GM21360 (cell line): ENCODE measurements around the gene TMEM201.

Source experiments
- ATAC-seq: cut with Tn5 transposase; IDR thresholded peaks from one replicate; pipeline ENCODE4 v1.9.1; 2021; ENCODE audit warnings: mild to moderate bottlenecking, moderate library complexity; ENCODE audit not compliant: unreplicated experiment

The TMEM201 gene

GRCh38 chr1:9651565-9652378 lies 63.1 kb downstream of the TMEM201 start, which contains the start of gene PIK3CD:
TSS of gene PIK3CD (plus strand) at chr1:9651731. CDS start at chr1:9710456, 58,725 bp downstream.
- ATAC-seq = no peak

DNA sequence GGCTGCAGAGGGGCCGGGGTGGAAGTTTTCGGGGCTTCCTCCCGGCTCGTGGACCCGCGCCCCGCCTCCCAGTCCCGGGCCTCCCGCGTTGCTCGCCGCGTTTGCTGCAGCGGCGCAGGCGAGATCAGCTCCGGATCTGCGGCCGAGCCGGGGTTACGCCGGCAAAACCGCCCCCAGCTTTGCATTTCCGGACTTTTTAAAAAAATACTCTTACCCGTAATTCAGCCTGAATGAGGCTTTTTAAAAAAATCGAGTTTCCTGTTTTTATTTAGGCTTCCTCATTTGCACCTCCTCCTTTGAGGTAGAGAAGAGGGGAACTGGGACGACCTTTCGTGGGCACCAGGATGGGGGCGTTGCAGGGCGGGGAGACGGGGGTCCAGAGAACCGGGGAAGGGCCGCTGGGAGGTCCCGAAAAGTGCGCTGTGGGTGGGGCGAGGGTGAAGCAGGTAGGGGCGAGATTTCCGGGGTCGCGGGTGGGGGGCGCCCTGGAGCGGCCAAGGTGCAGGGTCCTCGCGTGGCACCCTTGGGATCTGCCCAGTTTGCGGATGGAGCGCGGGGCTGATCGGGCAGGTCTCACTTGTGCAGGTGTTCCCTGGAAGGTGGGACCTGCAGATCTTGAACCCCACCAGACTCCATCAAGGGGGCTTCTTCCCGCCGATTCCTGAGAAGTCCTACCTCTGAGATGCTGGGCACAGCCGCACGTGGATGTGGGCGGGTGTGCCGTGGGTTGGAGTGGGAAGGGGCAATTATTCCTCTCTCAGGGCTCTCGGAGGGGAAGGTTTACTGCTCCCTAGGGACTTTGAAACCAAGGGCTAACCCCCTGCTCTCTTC lies 63.9 kb downstream of the TMEM201 start:
- ATAC-seq = no peak

GRCh38 chr1:9653210-9653490 lies 64.4 kb downstream of the TMEM201 start:
- no peak for ATAC-seq

DNA sequence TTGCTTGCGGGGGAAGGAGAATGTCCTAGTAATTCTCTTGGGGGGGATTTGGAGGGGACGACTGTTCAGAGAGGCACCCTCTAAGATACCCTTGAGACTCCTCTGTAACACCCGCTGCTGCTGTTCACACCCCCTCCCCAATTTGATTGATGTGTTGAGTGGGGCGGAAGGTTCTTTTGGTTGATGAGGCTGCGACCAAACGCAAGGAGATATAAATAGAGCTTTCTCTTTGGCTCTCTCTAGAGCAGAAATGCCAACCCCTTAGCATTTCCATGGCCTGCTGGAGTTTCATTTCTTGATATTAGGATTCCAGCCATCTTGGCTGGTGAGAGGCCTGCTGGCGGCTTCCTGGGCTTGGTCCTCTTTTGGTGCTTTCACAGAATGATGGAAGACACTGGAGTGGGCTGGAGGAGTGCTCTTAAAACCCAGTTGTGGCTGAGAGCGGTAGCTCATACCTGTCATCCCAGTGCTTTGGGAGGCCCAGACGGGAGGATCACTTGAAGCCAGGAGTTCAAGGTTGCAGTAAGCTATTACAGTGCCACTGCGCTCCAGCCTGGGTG lies 64.9 kb downstream of the TMEM201 start:
- ATAC-seq = no peak

- ATAC-seq = no peak
Observed at GRCh38 chr1:9654051-9654833, 65.5 kb downstream of the TMEM201 start.

DNA sequence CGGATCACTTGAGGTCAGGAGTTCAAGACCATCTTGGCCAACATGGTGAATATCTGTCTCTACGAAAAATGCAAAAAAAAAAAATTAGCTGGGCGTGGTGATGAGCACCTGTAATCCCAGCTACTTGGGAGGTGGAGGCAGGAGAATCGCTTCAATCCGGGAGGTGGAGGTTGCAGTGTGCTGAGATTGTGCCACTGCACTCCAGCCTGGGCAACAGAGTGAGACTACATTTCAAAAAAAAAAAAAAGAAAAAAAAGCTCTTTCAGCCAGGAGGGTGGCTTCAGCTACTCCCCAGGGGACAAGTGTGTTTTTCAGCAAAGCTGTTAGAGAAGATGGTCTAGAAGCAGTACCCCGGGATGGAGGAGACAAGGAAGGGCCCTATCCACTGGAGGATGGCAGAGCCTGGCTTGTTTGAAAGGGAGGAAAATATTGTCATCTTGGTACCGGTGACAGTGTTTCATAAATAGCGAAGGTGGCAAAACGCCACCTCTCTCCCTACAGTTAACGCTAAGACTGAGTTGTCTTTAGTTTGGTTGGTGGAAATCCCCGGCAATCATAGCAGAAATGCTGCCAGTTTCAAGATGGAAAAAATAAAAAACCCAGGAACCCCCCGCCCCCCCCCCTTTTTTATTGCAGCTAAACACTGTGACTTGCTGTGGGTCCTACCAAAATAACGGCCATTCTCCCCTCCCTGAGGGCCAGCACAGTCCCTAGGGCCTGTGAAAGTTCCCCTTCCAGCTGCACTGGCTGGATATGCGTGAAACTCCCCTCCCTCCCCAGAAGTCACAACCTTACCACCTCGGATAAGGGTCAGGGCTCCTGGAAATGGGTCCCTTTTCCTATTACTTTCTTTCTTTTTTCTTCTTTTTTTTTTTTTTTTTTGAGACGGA lies 66.4 kb downstream of the TMEM201 start:
- ATAC-seq = no peak

GRCh38 chr1:9655836-9656235 lies 67.1 kb downstream of the TMEM201 start:
- no peak for ATAC-seq

DNA sequence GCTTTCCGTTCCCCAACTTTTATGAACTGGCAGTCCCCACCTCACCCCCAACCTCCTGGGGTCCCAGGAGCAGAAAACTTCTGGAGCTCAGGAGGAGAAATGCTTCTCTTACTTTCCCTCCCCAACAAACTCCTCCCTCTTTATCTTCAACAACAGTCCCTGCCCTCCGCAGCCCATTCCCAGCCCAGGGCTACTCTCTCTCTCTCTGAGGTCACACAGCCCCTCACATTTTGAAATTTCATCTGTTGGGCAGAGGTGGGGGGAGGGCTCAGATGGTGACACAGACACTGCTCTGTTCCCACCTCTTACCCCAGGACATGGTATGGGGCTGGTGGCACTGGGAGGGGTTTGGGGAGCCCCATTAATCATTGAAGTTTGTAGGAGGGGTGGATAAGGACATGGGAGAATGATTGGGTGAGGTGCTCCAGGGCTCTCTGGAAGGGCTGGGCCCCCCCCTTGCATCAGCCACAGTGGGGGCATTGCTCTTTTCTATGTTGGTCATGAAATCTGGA lies 68.9 kb downstream of the TMEM201 start:
- ATAC-seq = no peak

- ATAC-seq = no peak
Observed at GRCh38 chr1:9658199-9658598, 69.5 kb downstream of the TMEM201 start.

DNA sequence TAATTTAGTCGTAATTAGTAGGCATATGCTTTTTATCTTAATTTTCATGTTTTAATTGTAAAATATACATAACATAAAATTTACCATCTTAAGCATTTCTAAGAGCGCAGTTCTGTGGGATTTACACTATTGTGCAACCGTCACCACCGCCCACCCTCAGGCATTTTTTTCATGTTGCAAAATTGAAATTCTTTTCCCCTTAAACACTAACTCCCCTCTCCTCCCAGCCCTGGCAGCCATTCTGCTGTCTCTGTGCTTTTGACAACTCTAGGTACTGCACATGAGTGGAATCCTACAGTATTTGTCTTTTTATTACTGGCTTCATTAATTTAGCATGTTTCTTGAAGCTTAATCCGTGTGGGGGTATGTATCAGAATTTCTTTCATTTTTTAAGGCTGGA lies 70.6 kb downstream of the TMEM201 start:
- ATAC-seq = no peak

DNA sequence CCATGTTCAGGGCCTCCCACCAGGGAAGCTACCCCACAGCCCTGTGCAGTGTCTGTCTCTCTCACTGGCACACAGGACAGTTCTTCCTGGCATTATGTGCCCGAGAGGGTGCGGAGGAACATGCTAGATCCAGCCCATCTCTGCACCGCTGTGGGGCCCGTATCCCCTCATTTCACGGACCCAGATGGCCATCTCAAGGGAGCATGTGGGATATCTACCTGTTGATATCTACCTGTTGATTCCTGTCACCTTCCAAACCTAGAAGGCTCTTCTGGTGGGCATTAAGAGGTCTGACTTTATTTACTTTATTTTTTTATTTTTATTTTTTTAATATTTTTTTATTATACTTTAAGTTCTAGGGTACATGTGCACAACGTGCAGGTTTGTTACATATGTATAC lies 74.5 kb downstream of the TMEM201 start:
- ATAC-seq = no peak
